ENCODE measurements around the gene MCC.

MCC gene

GRCh38 chr5:113166852-113167366 lies 321.3 kb downstream of the MCC start:
- no peak for DNase-seq

- DNase-seq, result no peak
Observed at GRCh38 chr5:113166261-113166660, 322.0 kb downstream of the MCC start.

GRCh38 chr5:113164021-113164420 lies 324.2 kb downstream of the MCC start:
- no peak for DNase-seq

- DNase-seq, result no peak
Observed at GRCh38 chr5:113163328-113163727, 324.9 kb downstream of the MCC start.

GRCh38 chr5:113162770-113163169 lies 325.5 kb downstream of the MCC start:
- DNase-seq, result no peak

GRCh38 chr5:113162208-113162607 lies 326.0 kb downstream of the MCC start:
- no peak for DNase-seq

- no peak for DNase-seq
Observed at GRCh38 chr5:113161806-113162205, 326.4 kb downstream of the MCC start.

GRCh38 chr5:113157886-113158285 lies 330.4 kb downstream of the MCC start:
- DNase-seq, result no peak

GRCh38 chr5:113156271-113156877 lies 331.9 kb downstream of the MCC start:
- DNase-seq, result no peak

- DNase-seq, result no peak
Observed at GRCh38 chr5:113153512-113154097, 334.6 kb downstream of the MCC start.

GRCh38 chr5:113152380-113152740 lies 335.9 kb downstream of the MCC start:
- no peak for DNase-seq

- DNase-seq, result no peak
Observed at GRCh38 chr5:113151641-113152379, 336.4 kb downstream of the MCC start.

GRCh38 chr5:113150821-113151220 lies 337.4 kb downstream of the MCC start:
- no peak for DNase-seq

- no peak for DNase-seq
Observed at GRCh38 chr5:113150221-113150620, 338.0 kb downstream of the MCC start.

- no peak for DNase-seq
Observed at GRCh38 chr5:113147537-113147936, 340.7 kb downstream of the MCC start.

GRCh38 chr5:113147101-113147508 lies 341.1 kb downstream of the MCC start:
- no peak for DNase-seq

GRCh38 chr5:113145757-113146387 lies 342.4 kb downstream of the MCC start:
- DNase-seq, result no peak

GRCh38 chr5:113142186-113142585 lies 346.1 kb downstream of the MCC start:
- DNase-seq, result no peak

- no peak for DNase-seq
Observed at GRCh38 chr5:113140837-113141671, 347.2 kb downstream of the MCC start.

- DNase-seq, result no peak
Observed at GRCh38 chr5:113133211-113133975, 354.9 kb downstream of the MCC start.

GRCh38 chr5:113132564-113132963 lies 355.7 kb downstream of the MCC start:
- no peak for DNase-seq
